ENCODE results near the gene EHD2.
"Not testable (repeated sequence)": the region's sequence is repeated elsewhere in the genome, so short reads cannot be mapped to it uniquely, and the experiment has no call there.

The EHD2 gene, protein sequence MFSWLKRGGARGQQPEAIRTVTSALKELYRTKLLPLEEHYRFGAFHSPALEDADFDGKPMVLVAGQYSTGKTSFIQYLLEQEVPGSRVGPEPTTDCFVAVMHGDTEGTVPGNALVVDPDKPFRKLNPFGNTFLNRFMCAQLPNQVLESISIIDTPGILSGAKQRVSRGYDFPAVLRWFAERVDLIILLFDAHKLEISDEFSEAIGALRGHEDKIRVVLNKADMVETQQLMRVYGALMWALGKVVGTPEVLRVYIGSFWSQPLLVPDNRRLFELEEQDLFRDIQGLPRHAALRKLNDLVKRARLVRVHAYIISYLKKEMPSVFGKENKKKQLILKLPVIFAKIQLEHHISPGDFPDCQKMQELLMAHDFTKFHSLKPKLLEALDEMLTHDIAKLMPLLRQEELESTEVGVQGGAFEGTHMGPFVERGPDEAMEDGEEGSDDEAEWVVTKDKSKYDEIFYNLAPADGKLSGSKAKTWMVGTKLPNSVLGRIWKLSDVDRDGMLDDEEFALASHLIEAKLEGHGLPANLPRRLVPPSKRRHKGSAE

DNA sequence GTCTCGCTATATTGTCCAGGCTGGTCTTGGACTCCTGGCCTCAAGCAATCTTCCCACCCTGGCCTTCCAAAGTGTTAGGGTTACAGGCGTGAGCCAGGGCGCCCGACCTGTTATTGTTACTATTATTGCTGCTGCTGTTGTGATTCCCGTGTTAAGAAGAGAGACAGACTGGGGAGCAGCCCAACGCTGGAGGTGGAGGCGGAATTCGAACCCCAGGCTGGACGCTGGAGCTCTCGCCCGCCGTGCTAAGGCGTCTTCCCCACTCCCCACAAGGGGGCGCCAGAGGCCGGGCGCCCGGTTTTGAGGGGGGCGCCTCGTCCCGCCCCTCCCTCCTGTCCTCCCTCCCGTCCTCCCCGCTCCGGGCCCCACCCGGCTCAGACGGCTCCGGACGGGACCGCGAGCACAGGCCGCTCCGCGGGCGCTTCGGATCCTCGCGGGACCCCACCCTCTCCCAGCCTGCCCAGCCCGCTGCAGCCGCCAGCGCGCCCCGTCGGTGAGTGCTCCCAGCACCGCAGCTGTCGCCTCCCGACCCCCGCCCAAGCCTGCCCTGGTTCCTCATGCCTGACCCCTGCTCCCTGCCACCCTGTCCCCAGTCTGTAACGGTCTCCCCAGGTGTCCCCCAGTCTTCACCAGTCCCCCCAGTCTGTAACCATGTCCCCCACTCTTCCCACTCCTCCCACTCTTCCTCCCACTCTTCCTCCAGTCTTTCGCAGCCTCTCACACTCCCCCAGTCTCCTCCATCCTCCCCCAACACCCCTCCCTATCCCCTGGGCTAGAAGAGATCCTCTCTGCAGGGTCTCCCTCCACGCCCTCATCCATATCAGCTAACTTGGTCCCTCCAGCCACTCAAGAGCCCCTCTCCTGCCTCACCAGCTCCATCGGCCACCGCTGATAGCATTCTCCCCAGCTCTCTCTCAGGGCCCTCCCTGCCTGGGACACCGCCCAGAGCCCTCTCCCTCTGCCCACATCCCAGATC, at the start of gene EHD2:
TSS of gene EHD2 (plus strand) at position 377 of the 976 bp plus-strand sequence. CDS start 3,191 bp downstream, outside the sequence.
- DNase-seq, result peak in 33 of 42 donors; percentile 14 to 78 (median 50)
- intact Hi-C loops (cut with DNase I), result no loop called here

DNA sequence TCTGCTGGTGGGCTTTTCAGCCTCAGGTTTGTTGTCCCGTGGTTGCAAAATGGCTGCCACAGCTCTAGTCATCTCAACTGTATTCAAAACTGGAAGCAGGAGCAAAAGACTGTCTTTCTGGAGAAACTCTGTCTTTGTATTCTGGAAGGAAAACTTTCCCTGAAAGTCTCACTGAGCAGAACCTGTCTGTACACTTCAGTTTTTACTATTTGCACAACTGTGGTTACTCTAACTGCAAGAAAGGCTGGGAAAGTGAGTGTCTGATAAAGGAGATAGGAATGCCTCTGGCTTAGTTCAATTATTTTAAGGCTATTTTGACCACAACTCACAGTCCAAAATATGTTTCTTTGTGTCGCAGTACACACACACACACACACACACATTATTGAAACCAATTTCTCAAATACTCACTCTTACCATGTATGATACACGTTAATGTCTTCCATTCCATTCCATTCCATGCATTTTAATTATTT, 49.7 kb upstream of the EHD2 start:
- intact Hi-C loops (cut with DNase I), result loop anchor here (10.0 kb wide), 1 partner anchor 49 kb away; no protein-coding TSS in a partner anchor
- no peak for DNase-seq

DNA sequence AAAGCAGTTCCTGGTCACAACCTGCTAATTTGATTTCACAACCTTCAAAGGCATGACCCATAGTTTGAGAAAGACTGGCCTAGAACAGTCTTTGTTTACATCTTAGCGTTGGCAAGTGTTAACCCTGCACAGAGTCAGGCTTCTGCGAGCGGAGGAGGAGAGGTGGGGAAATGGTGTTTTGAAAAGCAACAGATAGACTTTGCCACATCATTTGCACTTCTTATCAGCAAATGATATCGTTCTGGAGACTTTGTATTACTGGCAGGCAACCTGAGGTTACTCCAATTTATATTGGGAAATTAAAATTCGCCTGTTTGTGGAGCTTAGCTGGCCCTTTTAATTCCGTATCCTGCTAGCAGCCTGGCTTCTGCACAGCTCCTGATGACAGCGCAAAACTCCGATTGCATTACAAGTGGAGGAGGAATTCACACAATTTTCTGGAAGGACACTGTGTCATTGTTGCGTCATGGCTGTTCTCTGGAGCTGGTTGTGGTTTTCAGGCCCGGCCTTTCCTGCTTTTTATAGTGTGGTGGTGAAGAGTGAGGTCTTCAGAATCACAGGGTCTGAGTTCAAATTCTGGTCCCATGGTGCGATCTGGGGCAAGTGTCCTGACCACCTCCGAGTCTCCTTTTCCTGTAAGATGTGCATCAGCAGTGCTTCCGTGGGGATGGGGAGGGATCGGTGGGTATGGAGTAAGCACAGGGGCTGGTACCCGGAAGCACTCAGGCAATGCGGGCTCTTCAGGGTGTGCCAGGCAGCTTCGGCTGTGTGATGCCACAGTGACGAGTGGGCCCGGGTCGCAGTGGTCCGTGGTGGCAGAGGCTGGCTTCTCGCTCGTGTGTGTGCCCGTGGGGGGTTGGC, 49.1 kb upstream of the EHD2 start:
- intact Hi-C loops (cut with DNase I), result loop anchor here (10.0 kb wide), 1 partner anchor 49 kb away; no protein-coding TSS in a partner anchor
- DNase-seq, result peak in 31 of 42 donors; percentile 12 to 82 (median 44)

- DNase-seq, result not testable (repeated sequence)
- intact Hi-C loops (cut with DNase I), result loop anchor here (10.0 kb wide), 1 partner anchor 54 kb away; no protein-coding TSS in a partner anchor
Measured at GRCh38 chr19:47668556-47668955, 44.7 kb upstream of the EHD2 start.

DNA sequence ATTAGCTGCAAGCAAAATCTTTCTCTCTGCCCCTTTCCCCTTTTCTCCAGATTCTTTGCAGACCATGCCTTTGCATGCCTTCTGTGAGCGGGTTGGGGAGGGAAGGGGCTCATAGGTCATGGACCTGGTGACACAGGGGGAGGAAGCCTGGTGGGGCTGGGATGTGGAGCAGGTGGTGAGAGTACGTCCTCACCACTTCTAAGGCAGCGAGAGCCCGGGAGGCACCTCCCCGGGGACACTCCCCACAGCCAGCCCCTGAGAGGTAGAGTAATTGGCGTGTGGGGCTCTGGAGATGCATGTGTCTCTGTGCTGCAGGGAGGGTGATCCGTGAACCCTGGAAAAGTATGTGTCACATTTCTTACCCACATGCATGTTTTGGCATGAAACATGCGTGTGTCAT, 42.5 kb upstream of the EHD2 start:
- DNase-seq, result no peak
- intact Hi-C loops (cut with DNase I), result no loop called here

GRCh38 chr19:47671499-47671898, 41.7 kb upstream of the EHD2 start:
- intact Hi-C loops (cut with DNase I), result no loop called here
- DNase-seq, result no peak

DNA sequence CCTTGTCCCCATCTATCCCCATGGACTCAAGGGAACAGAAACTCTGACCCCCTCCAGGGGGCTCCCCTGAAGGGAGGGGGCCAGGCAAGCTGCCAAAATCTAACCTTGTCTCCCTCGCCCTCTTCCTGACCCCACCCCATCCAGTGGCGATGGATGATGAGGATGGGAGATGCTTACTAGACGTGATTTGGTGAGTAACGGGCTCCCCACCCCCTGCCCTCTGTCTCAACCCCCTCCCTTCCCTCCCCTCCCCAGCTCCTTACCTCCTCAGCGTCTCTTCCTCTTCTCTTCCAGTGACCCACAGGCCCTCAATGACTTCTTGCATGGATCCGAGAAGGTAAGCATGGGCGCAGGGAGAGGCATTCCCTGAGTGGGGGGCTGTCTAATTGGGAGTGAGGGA, 39.8 kb upstream of the EHD2 start:
- intact Hi-C loops (cut with DNase I), result no loop called here
- DNase-seq, result no peak

- no peak for DNase-seq
- intact Hi-C loops (cut with DNase I), result no loop called here
Measured at GRCh38 chr19:47674548-47674947, 38.7 kb upstream of the EHD2 start.

DNA sequence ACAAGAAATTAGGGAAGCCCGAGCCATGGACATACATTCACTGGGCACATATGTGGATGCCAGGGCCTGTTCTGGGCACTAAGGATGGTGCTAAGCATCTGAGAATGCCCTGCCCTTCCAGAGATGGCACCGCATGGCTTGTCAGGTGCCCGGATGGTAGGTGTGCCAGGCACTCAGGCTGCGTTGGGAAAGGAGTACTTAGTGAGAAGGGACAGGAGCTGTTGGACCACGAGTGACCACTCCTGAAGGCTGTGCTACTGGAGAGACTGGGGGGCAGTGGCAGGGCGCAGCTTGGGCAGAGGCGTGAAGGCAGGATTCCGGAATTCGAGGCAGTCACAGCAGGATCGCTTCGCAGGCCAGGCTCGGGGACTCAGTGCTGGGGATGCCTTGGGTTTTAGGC, 38.0 kb upstream of the EHD2 start:
- no peak for DNase-seq
- intact Hi-C loops (cut with DNase I), result no loop called here

GRCh38 chr19:47675859-47676258, 37.4 kb upstream of the EHD2 start:
- no peak for DNase-seq
- intact Hi-C loops (cut with DNase I), result no loop called here

- no peak for DNase-seq
- intact Hi-C loops (cut with DNase I), result no loop called here
Measured at GRCh38 chr19:47676811-47677210, 36.4 kb upstream of the EHD2 start.

DNA sequence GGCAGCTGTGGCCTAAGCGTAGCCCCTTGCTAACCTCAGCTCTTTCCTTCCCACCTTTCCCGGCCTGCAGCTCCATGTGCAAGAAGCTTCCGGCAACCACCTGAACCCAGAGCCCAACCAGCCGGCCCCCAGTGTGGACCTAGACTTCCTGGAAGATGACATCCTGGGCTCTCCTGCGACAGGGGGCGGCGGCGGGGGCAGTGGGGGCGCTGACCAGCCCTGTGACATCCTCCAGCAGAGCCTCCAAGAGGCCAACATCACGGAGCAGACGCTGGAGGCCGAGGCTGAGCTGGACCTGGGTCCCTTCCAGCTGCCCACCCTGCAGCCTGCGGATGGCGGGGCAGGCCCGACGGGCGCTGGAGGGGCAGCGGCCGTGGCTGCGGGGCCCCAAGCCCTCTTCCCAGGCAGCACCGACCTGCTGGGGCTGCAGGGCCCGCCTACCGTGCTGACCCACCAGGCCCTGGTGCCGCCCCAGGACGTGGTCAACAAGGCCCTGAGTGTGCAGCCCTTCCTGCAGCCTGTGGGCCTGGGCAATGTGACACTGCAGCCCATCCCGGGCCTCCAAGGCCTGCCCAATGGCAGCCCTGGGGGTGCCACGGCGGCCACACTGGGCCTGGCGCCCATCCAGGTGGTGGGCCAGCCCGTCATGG, 33.8 kb upstream of the EHD2 start:
- intact Hi-C loops (cut with DNase I), result no loop called here
- DNase-seq, result no peak

- intact Hi-C loops (cut with DNase I), result no loop called here
Measured at GRCh38 chr19:47679922-47680857, 33.0 kb upstream of the EHD2 start.

DNA sequence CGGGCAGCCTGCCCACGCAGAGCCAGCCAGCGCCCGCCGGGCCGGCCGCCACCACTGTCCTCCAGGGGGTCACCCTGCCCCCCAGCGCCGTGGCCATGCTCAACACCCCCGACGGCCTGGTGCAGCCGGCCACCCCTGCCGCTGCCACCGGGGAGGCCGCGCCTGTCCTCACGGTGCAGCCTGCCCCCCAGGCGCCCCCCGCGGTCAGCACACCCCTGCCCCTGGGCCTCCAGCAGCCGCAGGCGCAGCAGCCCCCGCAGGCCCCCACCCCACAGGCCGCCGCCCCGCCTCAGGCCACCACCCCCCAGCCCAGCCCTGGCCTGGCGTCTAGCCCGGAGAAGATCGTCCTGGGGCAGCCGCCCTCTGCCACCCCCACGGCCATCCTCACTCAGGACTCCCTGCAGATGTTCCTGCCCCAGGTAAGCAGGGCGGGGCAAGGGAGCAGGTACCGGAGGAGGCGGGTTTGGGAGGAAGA, 32.3 kb upstream of the EHD2 start:
- no peak for DNase-seq
- intact Hi-C loops (cut with DNase I), result no loop called here

More at GRCh38 chr19:47679922-47680857, 33.0 kb upstream of the EHD2 start:
- DNase-seq, result no peak

DNA sequence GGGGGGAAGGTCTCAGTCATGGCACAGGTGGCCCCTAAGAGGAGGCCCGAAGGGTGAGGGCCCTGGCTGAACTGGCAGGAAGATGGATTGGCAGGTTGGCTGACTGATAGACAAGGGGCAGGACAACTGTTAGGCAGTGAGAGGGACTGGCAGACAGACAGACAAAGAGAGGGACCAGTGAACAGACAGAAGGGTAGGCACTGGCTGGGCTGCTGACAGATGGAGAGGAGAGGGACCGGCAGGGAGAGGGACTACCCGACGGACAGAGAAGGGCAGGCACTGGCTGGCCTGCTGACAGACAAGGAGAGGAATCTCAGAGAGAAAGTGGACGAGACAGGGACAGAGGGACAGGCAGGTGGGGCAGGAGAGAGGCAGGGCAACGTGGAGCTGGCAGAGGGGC, 31.8 kb upstream of the EHD2 start:
- intact Hi-C loops (cut with DNase I), result no loop called here
- DNase-seq, result no peak

GRCh38 chr19:47681936-47682335, 31.3 kb upstream of the EHD2 start:
- intact Hi-C loops (cut with DNase I), result no loop called here
- DNase-seq, result no peak

DNA sequence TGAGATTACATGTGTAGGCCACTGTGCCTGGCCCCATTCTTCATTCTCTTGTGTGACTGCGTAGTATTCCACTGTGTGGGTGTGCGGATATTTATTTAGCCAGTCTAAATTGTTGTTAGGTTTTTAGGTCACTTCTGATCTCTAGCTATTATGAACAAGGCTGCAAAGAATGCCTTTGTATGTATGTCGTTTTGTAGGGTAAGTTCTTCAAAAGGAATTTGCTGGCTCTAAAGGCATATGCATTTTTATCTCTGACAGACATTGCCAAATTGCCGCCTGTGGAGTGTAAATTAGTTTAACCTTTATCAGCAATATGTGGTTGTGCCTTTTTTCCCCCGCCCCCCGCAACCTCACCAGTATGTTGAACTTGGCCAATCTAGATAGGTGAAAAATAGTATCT, 30.3 kb upstream of the EHD2 start:
- intact Hi-C loops (cut with DNase I), result no loop called here
- DNase-seq, result no peak
